Mesendoderm (in vitro differentiated cells): Measurements from ENCODE around the gene NANP.
"Not testable (repeated sequence)": the region's sequence is repeated elsewhere in the genome, so short reads cannot be mapped to it uniquely, and the experiment has no call there.

Experiments used
- DNase-seq: peaks from one replicate; pipeline ENCODE4 v3.0.0; 2013
- H2AK5ac ChIP-seq: 2 replicates; pipeline ENCODE4 v1.6.1; 2013; ENCODE audit warnings: low read length, inconsistent platforms
- H2BK120ac ChIP-seq: 2 replicates; pipeline ENCODE4 v1.6.1; 2013; ENCODE audit warnings: low read depth, mild to moderate bottlenecking, low read length, moderate library complexity, mixed read lengths
- H2BK15ac ChIP-seq: replicated peaks from 2 replicates; pipeline ENCODE4 v1.6.1; 2013; ENCODE audit warnings: low read depth, mild to moderate bottlenecking, moderate library complexity
- H2BK5ac ChIP-seq: 2 replicates; pipeline ENCODE4 v1.6.1; 2013; ENCODE audit warnings: low read length, inconsistent platforms
- H3K18ac ChIP-seq: 2 replicates; pipeline ENCODE4 v1.6.1; 2013; ENCODE audit warnings: mild to moderate bottlenecking, low read length, mixed read lengths
- H3K23ac ChIP-seq: one replicate; pipeline ENCODE4 v1.6.1; 2013; ENCODE audit warnings: low read length
- H3K27ac ChIP-seq: 2 replicates; pipeline ENCODE4 v1.5.1; 2013; ENCODE audit warnings: low read depth, mild to moderate bottlenecking, inconsistent platforms, low read length, moderate library complexity
- H3K27me3 ChIP-seq: 2 replicates; pipeline ENCODE4 v1.6.1; 2013; ENCODE audit warnings: low read length, control low read depth, mild to moderate bottlenecking, inconsistent platforms; ENCODE audit not compliant: insufficient read depth, poor library complexity
- H3K36me3 ChIP-seq: 2 replicates; pipeline ENCODE4 v1.6.1; 2013; ENCODE audit warnings: low read length, inconsistent platforms; ENCODE audit not compliant: control insufficient read depth, insufficient read depth
- H3K4ac ChIP-seq: one replicate; pipeline ENCODE4 v1.6.1; 2013; ENCODE audit warnings: low read depth, mild to moderate bottlenecking, low read length, moderate library complexity
- H3K4me1 ChIP-seq: 2 replicates; pipeline ENCODE4 v1.6.1; 2013; ENCODE audit warnings: low read depth, low read length, inconsistent platforms; ENCODE audit not compliant: control insufficient read depth
- H3K4me2 ChIP-seq: 2 replicates; pipeline ENCODE4 v1.6.1; 2013; ENCODE audit warnings: low read length
- H3K4me3 ChIP-seq: 2 replicates; pipeline ENCODE4 v1.5.1; 2013; ENCODE audit warnings: mild to moderate bottlenecking, low read length
- H3K56ac ChIP-seq: one replicate; pipeline ENCODE4 v1.6.1; 2013; ENCODE audit warnings: low read length
- H3K79me1 ChIP-seq: 2 replicates; pipeline ENCODE4 v1.6.1; 2013; ENCODE audit warnings: low read length, inconsistent platforms
- H3K79me2 ChIP-seq: 2 replicates; pipeline ENCODE4 v1.6.1; 2013; ENCODE audit warnings: mild to moderate bottlenecking, low read length; ENCODE audit not compliant: control insufficient read depth, insufficient read depth
- H3K9ac ChIP-seq: 2 replicates; pipeline ENCODE4 v1.6.1; 2013; ENCODE audit warnings: low read length, inconsistent platforms
- H4K5ac ChIP-seq: one replicate; pipeline ENCODE4 v1.6.1; 2013; ENCODE audit warnings: low read length
- H4K8ac ChIP-seq: one replicate; pipeline ENCODE4 v1.6.1; 2013; ENCODE audit warnings: low read depth, mild to moderate bottlenecking, control low read depth, low read length, moderate library complexity
- WGBS: extraction: QIAGEN DNeasy Blood & Tissue Kit; methylation state at CpG from one replicate; pipeline ENCODE4 v1.1.7; 2013; ENCODE audit warnings: low lambda C conversion rate, missing lambda C conversion rate; ENCODE audit not compliant: insufficient coverage; ENCODE audit errors: extremely low coverage; 5-methylcytosine and 5-hydroxymethylcytosine counted together

NANP gene

GRCh38 chr20:25630615-25631014 lies 6.8 kb upstream of the NANP start:
- H3K4ac ChIP-seq, H2AK5ac ChIP-seq, H3K27ac ChIP-seq, H3K36me3 ChIP-seq, H3K18ac ChIP-seq, H2BK120ac ChIP-seq, H2BK15ac ChIP-seq, H4K8ac ChIP-seq, H4K5ac ChIP-seq, H3K79me1 ChIP-seq, H3K4me1 ChIP-seq, H3K27me3 ChIP-seq, H3K9ac ChIP-seq, H3K23ac ChIP-seq, H2BK5ac ChIP-seq, H3K56ac ChIP-seq, DNase-seq, H3K79me2 ChIP-seq, H3K4me3 ChIP-seq, H3K4me2 ChIP-seq: not testable (repeated sequence)
- WGBS = no CpG with 5 or more reads among the region's 2 CpGs

- Histone ChIP-seq H3K9ac (no peak overlapping the region), H2AK5ac (peak overlapping the region; percentile 73), H2BK15ac (no peak overlapping the region), H2BK120ac (no peak overlapping the region), H3K4me2 (no peak overlapping the region), H3K23ac (no peak overlapping the region), H3K36me3 (no peaks in the 10 kb centered on the region), H4K8ac (no peak overlapping the region), H3K4ac (no peak overlapping the region), H3K79me2 (no peaks in the 10 kb centered on the region), H3K18ac (no peak overlapping the region), H3K79me1 (no peaks in the 10 kb centered on the region), H4K5ac (no peak overlapping the region), H2BK5ac (no peak overlapping the region), H3K27ac (no peak overlapping the region), H3K27me3 (no peaks in the 10 kb centered on the region), H3K4me3 (no peak overlapping the region), H3K56ac (no peak overlapping the region), H3K4me1 (peaks cover 5% of the 10 kb centered on the region)
- DNase-seq = no peak
- WGBS = no CpG with 5 or more reads among the region's 8 CpGs
Measured at GRCh38 chr20:25629816-25630499, 6.1 kb upstream of the NANP start.

GRCh38 chr20:25626779-25627178 lies 3.0 kb upstream of the NANP start:
- H3K36me3 ChIP-seq = no peaks in the 10 kb centered on the region
- H2BK15ac ChIP-seq = no peak overlapping the region
- H4K5ac ChIP-seq = no peak overlapping the region
- no peak overlapping the region for H4K8ac ChIP-seq
- H3K27me3 ChIP-seq = no peaks in the 10 kb centered on the region
- H3K56ac ChIP-seq = peak overlapping the region; percentile 37
- no peak overlapping the region for H3K4me2 ChIP-seq
- peak; percentile 84 for DNase-seq
- no peak overlapping the region for H3K23ac ChIP-seq
- H3K4me1 ChIP-seq = peaks cover 12% of the 10 kb centered on the region
- H3K4me3 ChIP-seq = no peak overlapping the region
- no peak overlapping the region for H2AK5ac ChIP-seq
- H3K4ac ChIP-seq = no peak overlapping the region
- peak overlapping the region; percentile 37 for H3K27ac ChIP-seq
- no peak overlapping the region for H2BK120ac ChIP-seq
- no peak overlapping the region for H2BK5ac ChIP-seq
- H3K79me2 ChIP-seq = peaks cover 6% of the 10 kb centered on the region
- peaks cover 7% of the 10 kb centered on the region for H3K79me1 ChIP-seq
- WGBS = no CpG with 5 or more reads among the region's 9 CpGs
- no peak overlapping the region for H3K9ac ChIP-seq
- no peak overlapping the region for H3K18ac ChIP-seq

- Histone ChIP-seq H2BK120ac (no peak overlapping the region), H3K56ac (peak overlapping the region; percentile 96), H3K36me3 (no peaks in the 10 kb centered on the region), H3K79me2 (peaks cover 6% of the 10 kb centered on the region), H4K5ac (peak overlapping the region; percentile 59), H3K4me1 (peaks cover 12% of the 10 kb centered on the region), H3K23ac (peak overlapping the region; percentile 20), H3K4me3 (peak overlapping the region; percentile 68), H2BK5ac (peak overlapping the region; percentile 64), H3K27ac (peak overlapping the region; percentile 95), H3K9ac (peak overlapping the region; percentile 94), H2BK15ac (no peak overlapping the region), H3K18ac (peak overlapping the region; percentile 89), H3K4ac (peak overlapping the region; percentile 96), H3K4me2 (peak overlapping the region; percentile 61), H3K27me3 (no peaks in the 10 kb centered on the region), H3K79me1 (peaks cover 12% of the 10 kb centered on the region), H4K8ac (no peak overlapping the region), H2AK5ac (peak overlapping the region; percentile 87)
- WGBS = no CpG with 5 or more reads among the region's 17 CpGs
- DNase-seq = no peak
Measured at GRCh38 chr20:25624500-25624939, 706 bp upstream of the NANP start.

- Histone ChIP-seq H2BK120ac (no peak overlapping the region), H2AK5ac (no peak overlapping the region), H3K23ac (peak overlapping the region; percentile 7), H3K9ac (peak overlapping the region; percentile 72), H2BK15ac (no peak overlapping the region), H4K8ac (no peak overlapping the region), H3K27me3 (no peaks in the 10 kb centered on the region), H3K27ac (peak overlapping the region; percentile 95), H3K56ac (peak overlapping the region; percentile 91), H3K4me3 (peak overlapping the region; percentile 18), H4K5ac (no peak overlapping the region), H3K4ac (peak overlapping the region; percentile 81), H3K18ac (peak overlapping the region; percentile 57), H3K4me1 (peaks cover 12% of the 10 kb centered on the region), H3K79me1 (peaks cover 18% of the 10 kb centered on the region), H3K79me2 (peaks cover 11% of the 10 kb centered on the region), H3K36me3 (no peaks in the 10 kb centered on the region), H3K4me2 (peak overlapping the region; percentile 34), H2BK5ac (no peak overlapping the region)
- no CpG with 5 or more reads among the region's 45 CpGs for WGBS
- DNase-seq = peak; percentile 29
Measured at GRCh38 chr20:25623225-25623735, 534 bp downstream of the NANP start.
